ENCODE measurements around the gene CDH1.

The CDH1 gene

DNA sequence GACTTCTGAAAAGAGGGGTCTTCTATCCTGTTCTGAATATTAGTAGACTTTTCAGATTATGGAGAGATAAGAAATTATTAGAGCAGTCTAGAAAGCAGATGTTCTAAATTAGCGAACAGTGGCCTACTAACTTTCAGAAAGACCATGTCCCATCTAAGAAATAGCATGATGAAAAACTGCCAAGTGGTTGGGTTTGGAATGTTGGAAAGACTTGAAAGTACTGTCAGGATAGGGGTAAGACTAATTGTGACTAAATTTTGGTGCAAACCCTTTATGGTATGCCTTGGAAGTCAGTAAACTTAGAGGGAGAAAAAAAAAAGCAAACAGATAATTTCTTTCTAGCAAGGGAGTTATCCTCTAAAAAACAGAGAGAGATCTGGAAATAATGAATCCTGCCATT is 147.3 kb downstream of the CDH1 start:
- in situ Hi-C loops (cut with MboI; ENCODE audit: low pct_unique_long_range_greater_than_20kb, low sequenced_read_pairs) = no loop called here
- no peak for DNase-seq
